ENCODE data around the gene NXNL1.
A peak's percentile ranks its signal among the peaks of the same experiment; 100 is the strongest.
"Not testable (repeated sequence)": the region's sequence is repeated elsewhere in the genome, so short reads cannot be mapped to it uniquely, and the experiment has no call there.

NXNL1 gene

GRCh38 chr19:17460372-17461230 lies at the start of gene NXNL1:
Gene NXNL1, minus strand, starts transcription at chr19:17460926. Its CDS starts 57 bp downstream, at chr19:17460869.
- no peak within 1 kb of the TSS for H3K9ac ChIP-seq (ENCODE audit: low read depth, low read length)
- H3K4me1 ChIP-seq (ENCODE audit: insufficient read depth, low read length) = no peaks in the 10 kb centered on the region
- H3K36me3 ChIP-seq (ENCODE audit: insufficient read depth, low read length) = no peaks in the 10 kb centered on the region
- no peaks in the 10 kb centered on the region for H3K9me3 ChIP-seq (ENCODE audit: control insufficient read depth, insufficient read depth, low read length)

GRCh38 chr19:17508558-17508933 lies 47.8 kb upstream of the NXNL1 start:
- H3K36me3 ChIP-seq (ENCODE audit: insufficient read depth, low read length); H3K4me1 ChIP-seq (ENCODE audit: insufficient read depth, low read length); H3K9me3 ChIP-seq (ENCODE audit: control insufficient read depth, insufficient read depth, low read length); H3K9ac ChIP-seq (ENCODE audit: low read depth, low read length): not testable (repeated sequence)

GRCh38 chr19:17506745-17507144 lies 46.0 kb upstream of the NXNL1 start:
- peaks cover 4% of the 10 kb centered on the region; the same call in 1 of the 2 replicates for H3K4me1 ChIP-seq (ENCODE audit: insufficient read depth, low read length)
- no peak overlapping the region for H3K9ac ChIP-seq (ENCODE audit: low read depth, low read length)
- no peaks in the 10 kb centered on the region for H3K9me3 ChIP-seq (ENCODE audit: control insufficient read depth, insufficient read depth, low read length)
- no peaks in the 10 kb centered on the region for H3K36me3 ChIP-seq (ENCODE audit: insufficient read depth, low read length)

- peaks cover 4% of the 10 kb centered on the region; the same call in 1 of the 2 replicates for H3K4me1 ChIP-seq (ENCODE audit: insufficient read depth, low read length)
- H3K36me3 ChIP-seq (ENCODE audit: insufficient read depth, low read length) = no peaks in the 10 kb centered on the region
- no peak overlapping the region for H3K9ac ChIP-seq (ENCODE audit: low read depth, low read length)
- no peaks in the 10 kb centered on the region for H3K9me3 ChIP-seq (ENCODE audit: control insufficient read depth, insufficient read depth, low read length)
Measured at GRCh38 chr19:17505223-17505622, 44.5 kb upstream of the NXNL1 start.

- Histone ChIP-seq H3K4me1 (ENCODE audit: insufficient read depth, low read length) (peaks cover 12% of the 10 kb centered on the region), H3K36me3 (ENCODE audit: insufficient read depth, low read length) (no peaks in the 10 kb centered on the region), H3K9ac (ENCODE audit: low read depth, low read length) (no peak overlapping the region), H3K9me3 (ENCODE audit: control insufficient read depth, insufficient read depth, low read length) (no peaks in the 10 kb centered on the region)
Measured at GRCh38 chr19:17504456-17504855, 43.7 kb upstream of the NXNL1 start.

- H3K36me3 ChIP-seq (ENCODE audit: insufficient read depth, low read length) = no peaks in the 10 kb centered on the region
- H3K4me1 ChIP-seq (ENCODE audit: insufficient read depth, low read length) = peaks cover 12% of the 10 kb centered on the region
- no peaks in the 10 kb centered on the region for H3K9me3 ChIP-seq (ENCODE audit: control insufficient read depth, insufficient read depth, low read length)
- no peak overlapping the region for H3K9ac ChIP-seq (ENCODE audit: low read depth, low read length)
Measured at GRCh38 chr19:17504030-17504429, 43.3 kb upstream of the NXNL1 start.

- Histone ChIP-seq H3K4me1 (ENCODE audit: insufficient read depth, low read length) (peaks cover 13% of the 10 kb centered on the region), H3K36me3 (ENCODE audit: insufficient read depth, low read length) (no peaks in the 10 kb centered on the region), H3K9ac (ENCODE audit: low read depth, low read length) (no peak overlapping the region), H3K9me3 (ENCODE audit: control insufficient read depth, insufficient read depth, low read length) (no peaks in the 10 kb centered on the region)
Measured at GRCh38 chr19:17503240-17503639, 42.5 kb upstream of the NXNL1 start.

GRCh38 chr19:17500447-17501198 lies 39.9 kb upstream of the NXNL1 start:
- H3K9ac ChIP-seq (ENCODE audit: low read depth, low read length) = no peak overlapping the region
- H3K4me1 ChIP-seq (ENCODE audit: insufficient read depth, low read length) = peaks cover 17% of the 10 kb centered on the region
- no peaks in the 10 kb centered on the region for H3K9me3 ChIP-seq (ENCODE audit: control insufficient read depth, insufficient read depth, low read length)
- no peaks in the 10 kb centered on the region for H3K36me3 ChIP-seq (ENCODE audit: insufficient read depth, low read length)

- Histone ChIP-seq H3K4me1 (ENCODE audit: insufficient read depth, low read length) (peaks cover 17% of the 10 kb centered on the region), H3K36me3 (ENCODE audit: insufficient read depth, low read length) (no peaks in the 10 kb centered on the region), H3K9ac (ENCODE audit: low read depth, low read length) (no peak overlapping the region), H3K9me3 (ENCODE audit: control insufficient read depth, insufficient read depth, low read length) (no peaks in the 10 kb centered on the region)
Measured at GRCh38 chr19:17499648-17500446, 39.1 kb upstream of the NXNL1 start.

GRCh38 chr19:17499025-17499424 lies 38.3 kb upstream of the NXNL1 start:
- not testable (repeated sequence) for H3K9ac ChIP-seq (ENCODE audit: low read depth, low read length); H3K36me3 ChIP-seq (ENCODE audit: insufficient read depth, low read length)
- H3K4me1 ChIP-seq (ENCODE audit: insufficient read depth, low read length) = peaks cover 17% of the 10 kb centered on the region

GRCh38 chr19:17497149-17497798 lies 36.5 kb upstream of the NXNL1 start:
- H3K9ac ChIP-seq (ENCODE audit: low read depth, low read length) = peak overlapping the region; percentile 37
- peaks cover 17% of the 10 kb centered on the region for H3K4me1 ChIP-seq (ENCODE audit: insufficient read depth, low read length)
- H3K36me3 ChIP-seq (ENCODE audit: insufficient read depth, low read length) = no peaks in the 10 kb centered on the region
- H3K9me3 ChIP-seq (ENCODE audit: control insufficient read depth, insufficient read depth, low read length) = no peaks in the 10 kb centered on the region

More at GRCh38 chr19:17499025-17499424, 38.3 kb upstream of the NXNL1 start:
- H3K9me3 ChIP-seq (ENCODE audit: control insufficient read depth, insufficient read depth, low read length) = not testable (repeated sequence)

- Histone ChIP-seq H3K36me3 (ENCODE audit: insufficient read depth, low read length) (no peaks in the 10 kb centered on the region), H3K9ac (ENCODE audit: low read depth, low read length) (peak overlapping the region; percentile 37; the same call in 1 of the 2 replicates), H3K9me3 (ENCODE audit: control insufficient read depth, insufficient read depth, low read length) (no peaks in the 10 kb centered on the region), H3K4me1 (ENCODE audit: insufficient read depth, low read length) (peaks cover 17% of the 10 kb centered on the region)
Measured at GRCh38 chr19:17496337-17496997, 35.7 kb upstream of the NXNL1 start.

- no peaks in the 10 kb centered on the region for H3K36me3 ChIP-seq (ENCODE audit: insufficient read depth, low read length)
- no peak overlapping the region for H3K9ac ChIP-seq (ENCODE audit: low read depth, low read length)
- no peaks in the 10 kb centered on the region for H3K9me3 ChIP-seq (ENCODE audit: control insufficient read depth, insufficient read depth, low read length)
- H3K4me1 ChIP-seq (ENCODE audit: insufficient read depth, low read length) = peaks cover 17% of the 10 kb centered on the region
Measured at GRCh38 chr19:17495639-17496296, 35.0 kb upstream of the NXNL1 start.

All from ES-I3 (cell line).